ENCODE results near the gene NAIF1. TPM values are rescaled to one million over a fixed set of nuclear protein-coding genes. Genes with fewer than 3 reads are reported as not detected.

Gene NAIF1
- polyA plus RNA-seq, 1 of the 3 experiments (the other 2 are of a cell fraction) = 14.8 TPM

- TF ChIP-seq ZBTB33 (IDR thresholded peaks at IDR 0.05; ENCODE audit: borderline replicate concordance, low read depth) = no peak
Observed at GRCh38 chr9:128080206-128080605, 13.1 kb upstream of the NAIF1 start (continued).

- H3F3A ChIP-seq (replicated peaks; ENCODE audit: insufficient read depth) = peaks cover 40% of the 10 kb centered on the region
- H3K27me3 ChIP-seq (ENCODE audit: insufficient read depth) = no peaks in the 10 kb centered on the region
- ChIA-PET CTCF (interaction anchor here (0.6 to 1.7 kb wide), 7 partner anchors 14 to 141 kb away, joined by 3 to 5 read pairs (median 3); partner anchors contain the start of gene DPM2), POLR2A (interaction anchor here (1.4 kb wide), 1 partner anchor 12 kb away, joined by 4 read pairs; the partner anchor contains the start of gene NAIF1)
- H3K36me3 ChIP-seq (replicated peaks in 1 of 2; ENCODE audit: control insufficient read depth in 1 of 2, insufficient read depth in 2 of 2, low read length in 1 of 2) = no peaks in the 10 kb centered on the region
- no peak overlapping the region for H2AFZ ChIP-seq (ENCODE audit: low read depth)
- peaks cover 95% of the 10 kb centered on the region for H3K79me2 ChIP-seq (ENCODE audit: insufficient read depth)
- H3K9ac ChIP-seq = no peak overlapping the region
- 0 out of 2 replicates have a peak, but pooled peaks cover 4% of the 10 kb centered on the region for H4K20me1 ChIP-seq (ENCODE audit: insufficient read depth)
- peaks cover 7 to 33% of the 10 kb centered on the region in 2 experiments; a peak in 2 of 4 replicates for H3K4me1 ChIP-seq (ENCODE audit: control insufficient read depth in 1 of 2, insufficient read depth in 2 of 2, low read depth in 1 of 2, low read length in 1 of 2)
- H3K27ac ChIP-seq (ENCODE audit: low read depth in 2 of 2, low read length in 1 of 2) = peak overlapping the region; percentile 2 to 12; a peak in 3 of 4 replicates
- no peaks in the 10 kb centered on the region for H3K9me3 ChIP-seq
- no peak overlapping the region for H3K4me3 ChIP-seq (ENCODE audit: low read depth in 2 of 2, low read length in 1 of 2)
- H3K4me2 ChIP-seq = 0 out of 2 replicates have a peak overlapping the region, but pooled peaks have one; percentile 37
- no peak for DNase-seq
- 56% methylated on average over 11 of the region's 11 CpGs for WGBS (ENCODE audit: low lambda C conversion rate)
- no peak for TF ChIP-seq JUND (IDR thresholded peaks at IDR 0.05)
- 0 out of 2 replicates have a peak, but pooled peaks have one; percentile 8 for TF ChIP-seq PBX3 (IDR thresholded peaks at IDR 0.05)
- TF ChIP-seq NFIC (IDR thresholded peaks at IDR 0.05; ENCODE audit: borderline replicate concordance) = no peak
- 0 out of 2 replicates have a peak, but pooled peaks have one; percentile 18 for TF ChIP-seq FOSL2 (IDR thresholded peaks at IDR 0.05; ENCODE audit: borderline replicate concordance, low read depth)
- TF ChIP-seq TCF12 (IDR thresholded peaks at IDR 0.05) = no peak
- TF ChIP-seq MXI1 (IDR thresholded peaks at IDR 0.05; ENCODE audit: low read depth, low read length) = no peak
- H3K9me2 ChIP-seq = no peaks in the 10 kb centered on the region
Observed at GRCh38 chr9:128078504-128079434, 11.6 kb upstream of the NAIF1 start.

GRCh38 chr9:128077847-128078503 is 10.9 kb upstream of the NAIF1 start:
- no peaks in the 10 kb centered on the region for H3K27me3 ChIP-seq (ENCODE audit: insufficient read depth)
- H2AFZ ChIP-seq (ENCODE audit: low read depth) = no peak overlapping the region
- CTCF ChIA-PET = interaction anchor here (0.8 to 1.7 kb wide), 5 partner anchors 15 to 135 kb away, joined by 3 to 5 read pairs (median 3); no protein-coding TSS in a partner anchor
- H4K20me1 ChIP-seq (ENCODE audit: insufficient read depth) = 0 out of 2 replicates have a peak, but pooled peaks cover 4% of the 10 kb centered on the region
- no peak for DNase-seq
- no peaks in the 10 kb centered on the region for H3K9me3 ChIP-seq
- H3K4me2 ChIP-seq = 0 out of 2 replicates have a peak overlapping the region, but pooled peaks have one; percentile 37
- POLR2A ChIA-PET = interaction anchor here (1.4 kb wide), 1 partner anchor 11 kb away, joined by 4 read pairs; the partner anchor contains the start of gene NAIF1
- peaks cover 95% of the 10 kb centered on the region for H3K79me2 ChIP-seq (ENCODE audit: insufficient read depth)
- H3K36me3 ChIP-seq (replicated peaks in 1 of 2; ENCODE audit: control insufficient read depth in 1 of 2, insufficient read depth in 2 of 2, low read length in 1 of 2) = no peaks in the 10 kb centered on the region
- H3K9me2 ChIP-seq = no peaks in the 10 kb centered on the region
- peak overlapping the region in 1 of 2 experiments; percentile 12; a peak in 1 of 4 replicates for H3K27ac ChIP-seq (ENCODE audit: low read depth in 2 of 2, low read length in 1 of 2)
- H3K4me3 ChIP-seq (ENCODE audit: low read depth in 2 of 2, low read length in 1 of 2) = no peak overlapping the region
- no peak overlapping the region for H3K9ac ChIP-seq
- WGBS (ENCODE audit: low lambda C conversion rate) = 97% methylated on average over 7 of the region's 7 CpGs
- peaks cover 45% of the 10 kb centered on the region for H3F3A ChIP-seq (replicated peaks; ENCODE audit: insufficient read depth)
- H3K4me1 ChIP-seq (ENCODE audit: control insufficient read depth in 1 of 2, insufficient read depth in 2 of 2, low read depth in 1 of 2, low read length in 1 of 2) = peaks cover 8 to 41% of the 10 kb centered on the region in 2 experiments; a peak in 3 of 4 replicates
- no peak for TF ChIP-seq EP300 (IDR thresholded peaks at IDR 0.05; ENCODE audit: borderline replicate concordance in 1 of 2, low read depth in 1 of 2, low read length in 1 of 2)
- TF ChIP-seq POLR2AphosphoS5 (IDR thresholded peaks at IDR 0.05; ENCODE audit: low read depth, low read length) = no peak
- TF ChIP-seq SMC3 (IDR thresholded peaks at IDR 0.05; ENCODE audit: low read depth, low read length) = no peak
- TF ChIP-seq GABPA (IDR thresholded peaks at IDR 0.05; ENCODE audit: low read depth) = no peak
- TF ChIP-seq NRF1 (IDR thresholded peaks at IDR 0.05; ENCODE audit: low read depth, low read length) = no peak
- no peak for TF ChIP-seq EZH2phosphoT487 (IDR thresholded peaks at IDR 0.05; ENCODE audit: borderline replicate concordance, low read depth)
- no peak for TF ChIP-seq PBX3 (IDR thresholded peaks at IDR 0.05)
- no peak for TF ChIP-seq TEAD4 (IDR thresholded peaks at IDR 0.05; ENCODE audit: borderline replicate concordance, insufficient read depth)
- no peak for TF ChIP-seq USF2 (IDR thresholded peaks at IDR 0.05; ENCODE audit: borderline replicate concordance, low read depth, low read length)

Measured in SK-N-SH (cell line).